Measurements from ENCODE around the gene ARHGAP10.

DNA sequence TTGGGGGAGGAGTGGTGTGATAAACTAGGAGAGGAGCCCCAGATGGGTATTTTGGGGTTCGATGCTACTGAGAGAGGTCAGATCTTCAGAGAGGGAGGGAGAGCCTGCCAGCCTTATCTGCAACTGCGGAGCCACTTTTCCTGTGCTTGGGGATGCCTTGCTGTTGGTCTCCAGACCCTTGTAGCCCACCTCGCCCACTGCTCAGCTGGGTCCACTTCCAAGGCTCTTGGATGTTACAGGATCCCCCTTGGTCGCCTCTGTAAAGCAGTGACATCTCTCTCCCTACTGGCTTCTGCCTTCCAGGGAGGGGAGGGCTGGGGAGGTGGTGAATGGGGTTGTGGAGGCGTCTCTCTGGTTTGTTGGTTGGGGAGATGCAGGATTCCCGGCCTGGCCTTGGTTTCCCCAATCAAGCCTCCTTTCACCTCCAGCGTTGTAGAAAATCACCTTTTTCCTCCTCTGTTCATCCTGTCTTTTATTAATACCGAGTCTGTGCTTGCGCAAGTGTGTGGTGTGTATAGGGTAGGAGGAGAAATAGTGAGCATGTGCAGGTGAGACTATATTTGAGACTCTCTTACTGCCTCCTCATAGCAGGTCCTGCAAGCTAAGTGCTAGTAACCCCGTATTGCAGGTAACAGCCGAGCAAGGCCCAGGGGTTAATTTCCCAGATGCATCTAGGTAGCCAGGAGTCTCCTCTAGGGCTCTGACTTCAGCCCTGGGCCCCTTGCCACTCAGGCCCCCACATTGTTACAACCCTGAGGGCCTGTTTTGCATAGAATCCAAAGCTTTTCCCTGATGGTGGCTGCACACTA is 337.4 kb downstream of the ARHGAP10 start:
- TF ChIP-seq EZH2 (IDR thresholded peaks at IDR 0.05): no peak
- TF ChIP-seq POLR2AphosphoS5 (IDR thresholded peaks at IDR 0.05; ENCODE audit: borderline replicate concordance, low read depth, low read length): no peak
- TF ChIP-seq FOXP2 (optimal IDR thresholded peaks at IDR 0.05; ENCODE audit: control extremely low read depth, extremely low read length, insufficient read depth): no peak
